ENCODE results near the gene GUCY2C.
"Not testable (repeated sequence)": the region's sequence is repeated elsewhere in the genome, so short reads cannot be mapped to it uniquely, and the experiment has no call there.

Gene GUCY2C

DNA sequence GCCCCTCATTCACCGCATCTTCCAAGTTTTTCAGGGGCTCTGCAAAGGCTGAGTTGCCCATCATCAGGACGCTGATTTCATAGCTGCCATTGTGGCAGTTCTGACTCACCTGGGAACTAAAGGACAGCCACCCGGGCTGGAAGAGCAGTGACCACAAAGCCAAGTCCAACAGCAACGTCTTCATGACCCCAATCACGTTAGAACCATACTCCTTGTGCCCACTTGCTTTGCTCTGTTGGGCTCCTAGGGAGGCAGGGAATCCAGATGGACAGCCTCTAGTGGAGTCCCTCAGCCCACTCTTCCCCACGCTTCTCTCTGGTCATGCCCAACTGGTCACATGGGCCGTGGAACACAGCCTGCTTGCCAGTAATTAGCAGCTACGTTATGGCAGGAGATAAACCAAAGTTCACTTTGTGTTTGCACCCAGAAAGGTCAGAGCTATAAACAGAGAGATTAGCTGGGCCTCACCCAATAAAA, at the start of gene GUCY2C:
GUCY2C (minus strand) TSS at position 335 of the 477 bp plus-strand sequence; CDS start at position 184, 151 bp downstream.
- no peak for DNase-seq (ENCODE audit: low read depth in 2 of 2)

DNA sequence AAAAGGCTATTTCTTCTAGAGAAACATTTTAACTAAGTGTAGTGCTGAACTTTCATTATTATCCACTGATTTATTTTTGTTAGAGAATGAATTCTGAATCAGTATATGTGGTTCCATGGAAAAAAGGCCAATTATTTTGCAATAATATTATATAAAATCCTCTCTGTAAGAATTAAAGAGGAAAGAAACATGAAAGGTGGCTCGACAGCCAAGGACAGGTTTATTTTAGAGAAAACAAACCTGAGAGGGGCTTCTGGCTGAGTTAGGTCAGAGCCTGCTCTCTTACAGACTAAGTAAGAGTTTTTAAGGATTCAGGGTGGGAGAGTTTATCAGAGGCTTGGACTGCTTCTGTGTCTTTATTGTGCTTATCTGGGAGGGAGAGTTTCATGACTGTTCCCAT, 46.7 kb upstream of the GUCY2C start:
- DNase-seq (ENCODE audit: low read depth in 2 of 2), result no peak

DNA sequence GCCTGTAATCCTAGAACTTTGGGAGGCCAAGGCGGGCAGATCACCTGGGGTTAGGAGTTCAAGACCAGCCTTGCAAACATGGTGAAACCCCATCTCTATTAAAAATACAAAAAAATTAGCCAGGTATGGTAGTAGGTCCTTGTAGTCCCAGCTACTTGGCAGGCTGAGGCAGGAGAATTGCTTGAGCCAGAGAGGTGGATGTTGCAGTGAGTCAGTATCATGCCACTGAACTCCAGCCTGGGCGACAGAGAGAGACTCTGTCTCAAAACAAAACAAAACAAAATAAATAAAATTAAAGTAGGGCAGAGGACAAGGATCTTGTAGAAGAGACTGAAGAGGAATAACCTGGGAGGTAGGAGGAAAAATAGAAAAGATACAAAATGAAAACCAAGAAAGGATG, 45.5 kb upstream of the GUCY2C start:
- DNase-seq (ENCODE audit: low read depth in 2 of 2), result no peak

DNA sequence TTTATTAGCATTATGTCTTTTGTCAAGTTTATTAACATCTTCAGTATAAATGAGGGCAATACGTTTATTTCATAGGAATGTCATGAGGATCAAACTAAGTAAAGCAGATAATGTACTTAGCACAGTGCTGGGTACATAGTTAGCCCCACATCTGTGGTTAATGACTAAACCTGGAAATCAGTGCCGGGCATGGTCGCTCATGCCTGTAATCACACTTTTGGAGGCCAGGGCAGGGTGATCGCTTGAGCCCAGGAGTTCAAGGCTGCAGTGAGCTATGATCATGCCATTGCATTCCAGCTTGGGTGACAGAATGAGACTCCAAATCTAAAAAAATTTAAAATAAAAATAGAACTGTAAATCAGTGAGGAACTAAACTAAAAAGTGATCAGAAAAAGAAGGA, 44.8 kb upstream of the GUCY2C start:
- no peak for DNase-seq (ENCODE audit: low read depth in 2 of 2)

DNA sequence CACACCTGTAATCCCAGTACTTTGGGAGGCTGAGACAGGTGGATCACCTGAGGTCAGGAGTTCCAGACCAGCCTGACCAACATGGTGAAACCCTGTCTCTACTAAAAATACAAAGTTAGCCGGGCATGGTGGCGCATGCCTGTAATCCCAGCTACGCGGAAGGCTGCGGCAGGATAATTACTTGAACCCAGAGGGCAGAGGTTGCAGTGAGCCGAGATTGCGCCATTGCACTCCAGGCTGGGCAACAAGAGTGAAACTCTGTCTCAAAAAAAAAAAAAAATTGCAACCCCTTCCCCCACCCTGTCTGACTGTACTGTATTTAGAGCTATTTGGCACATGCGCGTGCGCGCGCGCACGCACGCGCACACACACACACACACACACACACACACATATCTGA, 40.0 kb upstream of the GUCY2C start:
- DNase-seq (ENCODE audit: low read depth in 2 of 2), result not testable (repeated sequence)

DNA sequence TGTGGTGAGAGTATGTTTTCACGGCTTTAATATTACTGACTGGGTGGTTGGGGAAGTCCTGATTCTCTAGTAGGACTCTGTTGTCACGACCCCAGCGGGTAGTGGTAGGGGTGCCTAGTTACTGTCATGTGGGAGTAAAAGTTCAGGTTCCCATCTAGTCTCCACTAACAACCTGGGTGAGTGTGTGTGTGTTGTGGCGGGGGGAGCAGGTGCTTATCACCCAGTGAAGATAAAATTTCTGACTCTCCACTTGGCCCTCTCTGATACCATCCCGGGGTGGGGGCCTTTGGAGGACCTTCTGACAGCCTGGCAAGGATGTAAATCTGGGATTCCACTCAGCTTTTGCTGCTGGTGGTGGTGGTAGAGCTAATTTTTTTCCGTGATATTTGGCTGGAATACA, 35.4 kb upstream of the GUCY2C start:
- DNase-seq (ENCODE audit: low read depth in 2 of 2), result no peak

DNA sequence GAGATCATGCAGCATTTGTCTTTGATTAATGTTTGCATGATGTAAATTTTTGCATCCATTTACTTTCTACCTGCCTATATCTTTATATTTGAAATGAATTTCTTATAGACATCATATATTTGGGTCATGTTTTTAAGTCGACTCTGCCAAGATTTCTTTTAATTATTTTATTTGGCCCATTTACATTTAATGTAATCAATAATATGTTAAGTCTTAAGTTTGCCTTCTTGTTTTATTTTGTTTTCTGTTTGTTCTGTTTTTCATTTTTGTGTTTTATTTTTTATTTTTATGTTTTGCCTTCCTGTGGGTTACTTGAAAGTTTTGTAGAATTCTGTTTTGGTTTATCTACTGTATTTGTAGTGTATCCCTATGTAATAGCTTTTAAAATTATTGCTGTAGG, 33.2 kb upstream of the GUCY2C start:
- DNase-seq (ENCODE audit: low read depth in 2 of 2), result no peak

DNA sequence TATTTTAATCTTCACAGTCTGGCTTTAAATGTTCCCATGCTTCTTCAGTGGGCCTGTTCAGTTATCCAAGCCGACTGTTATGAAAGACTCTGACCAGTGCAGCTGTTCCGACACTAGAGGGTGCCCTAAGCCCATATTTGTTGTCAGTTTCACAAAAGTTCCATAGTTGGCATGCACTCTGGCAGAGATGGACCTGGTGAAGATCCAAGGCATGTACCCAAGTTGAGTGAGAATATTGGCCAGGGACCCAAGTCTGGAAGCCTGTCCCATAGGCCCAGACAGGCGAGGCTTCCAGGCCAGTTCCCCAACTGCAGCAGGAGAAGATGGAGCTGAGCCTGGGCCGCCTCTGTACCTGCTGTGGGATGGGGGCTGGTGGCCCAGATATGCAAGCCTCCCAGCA, 27.4 kb upstream of the GUCY2C start:
- DNase-seq (ENCODE audit: low read depth in 2 of 2), result peak; percentile 13 to 22

DNA sequence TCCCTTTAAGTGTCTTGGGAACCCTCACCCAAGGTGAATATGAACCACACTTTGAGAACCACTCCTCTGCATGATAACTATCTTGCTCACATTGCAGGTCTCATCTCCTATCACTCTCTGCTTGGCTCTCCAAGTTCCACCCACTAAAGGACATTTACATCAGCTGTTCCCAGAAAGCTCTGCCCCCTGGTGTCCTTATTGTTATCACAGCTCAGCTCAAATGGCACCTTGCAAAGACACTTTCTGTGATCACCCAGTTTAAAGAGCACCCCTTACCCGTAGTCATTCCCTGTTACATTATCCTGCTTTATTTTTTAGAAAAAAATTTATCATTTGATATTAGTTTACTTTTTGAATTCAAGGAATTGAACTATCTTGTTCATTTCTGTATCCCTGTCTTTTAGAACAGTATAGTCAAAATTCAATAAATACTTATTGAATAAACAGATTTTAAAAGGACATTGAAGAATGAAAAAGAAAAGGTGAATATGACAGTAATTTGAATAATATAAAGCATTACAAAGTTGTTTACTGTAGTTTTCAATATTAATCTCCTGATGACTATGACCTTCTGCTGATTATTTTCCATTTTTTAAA, 20.5 kb upstream of the GUCY2C start:
- DNase-seq (ENCODE audit: low read depth in 2 of 2), result peak; percentile 13 to 14

DNA sequence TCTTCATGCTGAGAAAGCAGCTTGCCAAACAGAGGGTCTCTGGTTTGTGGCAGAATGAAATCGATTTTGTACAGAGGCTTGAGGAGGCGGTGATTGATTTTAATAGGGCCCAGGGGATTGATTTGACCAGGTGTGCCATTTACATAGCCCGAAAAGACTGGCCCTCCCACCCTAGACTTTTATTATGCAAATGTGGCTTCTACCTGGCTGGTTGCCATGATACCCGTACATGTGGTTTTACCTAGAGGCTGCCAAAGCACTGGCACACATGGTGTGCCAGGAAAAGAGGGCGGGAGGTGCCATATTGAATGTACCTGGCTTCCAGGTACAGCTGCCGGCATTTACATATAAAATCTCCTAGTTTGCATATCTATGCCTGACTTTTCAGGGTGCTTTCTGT, 18.0 kb upstream of the GUCY2C start:
- no peak for DNase-seq (ENCODE audit: low read depth in 2 of 2)

DNA sequence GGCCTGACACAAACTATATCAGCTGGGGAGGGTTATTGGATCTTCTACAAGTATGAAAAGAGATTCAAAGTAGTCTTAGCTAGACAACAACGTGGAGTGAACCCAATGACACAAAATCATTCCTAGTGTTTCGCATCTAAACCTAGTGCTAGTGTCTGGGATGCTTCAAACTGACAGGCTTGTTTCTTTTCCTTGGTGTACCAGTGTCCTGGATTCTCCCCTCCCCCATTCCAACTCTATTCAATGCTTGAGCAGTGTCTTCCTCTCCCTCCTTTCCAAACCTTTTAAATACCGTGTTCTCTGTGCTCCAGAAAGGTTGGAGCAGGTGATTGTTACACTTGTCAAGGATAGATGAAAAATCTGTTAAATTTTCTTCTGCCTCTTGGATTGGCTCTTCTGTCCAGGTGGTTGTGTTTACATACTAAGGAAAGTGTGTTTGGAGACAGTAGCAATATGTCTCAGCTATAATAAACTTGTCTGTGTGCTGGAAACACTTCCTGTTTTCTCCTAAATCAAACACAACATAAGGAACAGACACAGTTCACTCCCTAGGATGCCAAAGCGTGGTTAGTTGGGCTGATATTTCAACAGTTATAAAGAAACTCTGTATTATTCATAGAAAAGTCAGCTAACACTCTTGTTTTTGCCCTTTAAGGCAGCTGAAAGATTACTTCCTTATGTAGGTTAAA, 14.4 kb upstream of the GUCY2C start:
- DNase-seq (ENCODE audit: low read depth in 2 of 2), result no peak

DNA sequence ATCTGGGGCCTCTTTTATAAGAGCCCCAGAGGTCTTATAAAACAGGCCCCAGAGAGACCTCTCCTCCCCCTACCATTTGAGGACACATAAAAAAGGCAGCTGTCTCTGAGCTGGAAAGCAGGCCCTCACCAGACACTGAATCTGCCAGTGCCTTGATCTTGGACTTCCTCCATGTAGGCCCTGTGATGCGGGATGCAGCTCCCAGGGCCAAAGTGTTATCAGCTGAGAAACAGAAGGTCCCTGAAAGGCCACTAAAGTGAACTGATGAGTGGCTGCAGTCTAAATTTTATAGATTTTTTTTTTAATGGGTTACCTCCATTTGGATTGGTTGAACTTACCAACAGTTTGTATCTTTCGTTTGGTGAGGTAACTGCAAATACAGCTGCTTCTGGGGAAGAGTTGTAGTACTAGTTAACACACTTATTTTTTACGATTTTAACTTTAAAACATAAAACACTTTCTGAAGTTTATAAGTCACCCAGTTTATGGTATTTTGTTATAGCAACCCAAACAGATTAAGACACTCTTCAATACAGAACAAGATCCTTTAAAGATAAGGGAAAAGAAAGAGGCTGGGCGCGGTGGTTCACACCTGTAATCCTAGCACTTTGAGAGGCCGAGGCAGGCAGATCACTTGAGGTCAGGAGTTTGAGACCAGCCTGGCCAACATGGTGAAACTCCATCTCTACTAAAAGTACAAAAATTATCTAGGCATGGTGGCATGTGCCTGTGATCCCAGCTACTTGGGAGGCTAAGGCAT, 5.6 kb upstream of the GUCY2C start:
- DNase-seq (ENCODE audit: low read depth in 2 of 2), result no peak

DNA sequence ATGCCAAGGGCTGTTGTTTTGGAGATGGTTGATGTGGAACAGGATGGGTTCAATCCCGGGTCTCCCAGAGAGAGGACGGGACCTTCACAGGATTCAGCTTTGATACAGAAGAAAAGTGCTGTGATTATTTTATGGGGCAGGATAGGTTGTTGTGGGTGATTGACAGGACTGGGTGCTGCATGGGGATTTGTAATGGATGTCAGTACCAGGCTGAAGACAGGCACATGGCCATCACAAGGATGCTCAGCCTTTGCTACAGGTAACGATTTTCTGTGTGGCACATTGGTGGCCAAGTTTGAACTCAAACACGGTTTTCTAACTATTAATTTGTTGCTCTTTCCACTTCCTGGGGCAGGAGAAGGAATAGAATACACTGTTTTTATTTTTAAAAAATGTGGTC, 4.5 kb upstream of the GUCY2C start:
- no peak for DNase-seq (ENCODE audit: low read depth in 2 of 2)

DNA sequence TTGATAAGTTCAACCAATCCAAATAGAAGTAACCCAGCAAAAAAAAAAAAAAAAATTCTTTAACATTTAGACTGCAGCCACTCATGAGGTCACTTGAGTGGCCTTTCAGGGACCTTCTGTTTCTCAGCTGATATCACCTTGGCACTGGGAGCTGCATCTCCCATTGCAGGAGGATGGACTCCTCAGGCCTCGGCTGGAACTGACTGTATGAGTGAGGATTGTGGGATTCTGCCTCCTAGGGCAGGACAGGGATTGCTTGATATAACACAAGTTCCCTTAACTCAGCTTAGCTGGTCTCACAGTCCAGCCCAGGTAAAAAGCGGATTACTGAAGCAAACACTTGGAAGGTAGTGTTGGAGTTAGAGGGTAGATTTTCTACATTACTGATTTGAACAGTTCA, 3.5 kb upstream of the GUCY2C start:
- DNase-seq (ENCODE audit: low read depth in 2 of 2), result no peak

DNA sequence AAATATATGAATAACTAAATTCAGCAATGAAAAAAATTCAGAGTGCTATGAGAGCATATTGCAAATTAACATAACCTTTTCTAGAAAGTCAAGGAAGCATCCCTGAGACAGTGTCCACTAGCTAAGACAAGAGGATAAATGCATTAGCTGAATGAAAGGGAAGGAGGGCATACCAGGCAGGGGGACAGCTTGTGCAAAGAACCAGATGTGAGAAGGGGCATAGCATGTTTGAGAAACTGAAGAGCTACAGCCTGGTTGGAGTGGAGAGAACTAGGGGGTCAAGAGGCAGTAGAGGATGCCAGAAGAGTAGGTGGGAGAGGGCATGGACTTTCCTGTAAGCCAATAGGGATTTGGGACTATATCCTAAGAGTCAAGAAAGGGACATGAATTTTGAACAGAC, 2.2 kb upstream of the GUCY2C start:
- no peak for DNase-seq (ENCODE audit: low read depth in 2 of 2)

DNA sequence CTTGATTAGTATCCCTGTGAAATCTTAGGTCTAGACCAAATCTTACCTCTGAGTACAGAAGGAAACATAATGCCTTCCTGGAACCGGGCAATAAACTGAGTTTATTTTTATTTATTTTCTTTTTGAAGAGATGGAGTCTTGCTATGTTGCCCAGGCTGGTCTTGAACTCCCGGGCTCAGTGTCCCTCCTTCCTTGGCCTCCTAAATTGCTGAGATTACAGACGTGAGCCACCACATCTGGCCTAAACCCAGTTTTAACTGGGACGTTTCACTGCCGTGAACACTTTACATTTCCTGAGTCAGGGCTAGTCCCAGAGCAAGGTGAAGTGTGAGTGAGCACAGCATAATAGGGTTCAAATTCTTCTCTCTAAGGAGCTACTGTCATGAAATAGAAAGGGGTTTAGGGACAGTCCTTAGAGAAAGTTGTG, 671 bp downstream of the GUCY2C start:
- no peak for DNase-seq (ENCODE audit: low read depth in 2 of 2)

DNA sequence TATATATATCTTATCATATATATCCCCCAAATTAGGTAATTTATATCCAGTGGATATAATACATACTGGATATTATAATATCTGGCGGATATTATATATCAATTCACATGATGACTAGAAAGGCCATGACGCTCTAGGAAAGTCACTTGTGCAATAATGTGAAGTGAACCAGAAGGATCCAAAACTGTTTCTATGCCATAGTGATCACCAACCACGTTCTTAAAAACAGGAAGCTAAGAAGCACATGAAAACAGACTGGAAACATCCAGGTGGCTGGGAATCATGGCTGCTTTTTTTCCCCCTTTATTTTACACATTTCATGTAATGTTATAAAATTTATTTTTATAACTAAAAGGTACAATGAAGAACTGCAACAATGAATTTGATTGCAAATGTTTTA, 1.4 kb downstream of the GUCY2C start:
- DNase-seq (ENCODE audit: low read depth in 2 of 2), result no peak

DNA sequence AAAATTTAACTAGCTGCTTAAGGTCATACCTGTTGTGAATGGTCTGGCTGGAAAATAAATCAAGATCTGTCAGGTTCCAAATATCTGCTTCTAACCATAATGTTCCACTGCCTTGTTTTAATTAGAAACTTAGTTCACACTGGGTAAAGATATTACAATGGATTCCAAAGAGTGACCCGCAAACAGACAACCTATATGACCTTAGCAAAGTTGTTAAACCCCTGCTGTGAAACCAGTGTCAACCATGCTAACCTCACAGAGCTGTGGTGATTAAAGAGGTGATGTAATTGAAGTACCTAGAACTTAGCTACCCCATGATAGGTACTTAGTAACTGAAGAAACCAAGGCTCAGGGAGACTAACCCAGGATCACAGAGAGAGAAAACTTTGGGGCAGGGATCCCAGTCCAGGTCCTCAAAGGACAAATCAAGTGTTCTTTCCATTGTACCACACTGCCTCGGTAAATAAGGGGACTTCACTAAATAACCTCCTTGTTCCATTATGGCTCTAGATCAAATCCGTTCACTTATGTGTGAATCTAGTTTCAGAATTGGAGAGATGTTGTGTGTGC, 2.2 kb downstream of the GUCY2C start:
- DNase-seq (ENCODE audit: low read depth in 2 of 2), result no peak

DNA sequence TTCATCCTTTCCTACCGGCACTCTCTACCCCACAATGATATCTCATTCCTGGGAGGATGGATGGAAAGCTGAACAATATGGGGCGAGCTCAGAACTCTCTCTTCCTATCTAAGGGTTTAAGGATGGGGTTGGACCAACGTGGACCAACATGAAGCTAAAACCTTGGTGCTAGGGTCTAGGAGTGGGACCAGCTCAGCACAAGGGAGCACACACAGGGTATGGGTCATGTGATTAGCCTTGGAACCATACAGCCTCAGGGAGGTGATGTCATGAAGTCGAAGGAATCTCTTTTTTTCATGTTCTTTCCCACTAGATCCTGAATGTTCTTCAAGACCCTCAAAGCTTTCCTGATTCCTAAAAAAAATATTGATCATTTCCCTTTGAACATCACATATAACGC, 3.3 kb downstream of the GUCY2C start:
- DNase-seq (ENCODE audit: low read depth in 2 of 2), result no peak

DNA sequence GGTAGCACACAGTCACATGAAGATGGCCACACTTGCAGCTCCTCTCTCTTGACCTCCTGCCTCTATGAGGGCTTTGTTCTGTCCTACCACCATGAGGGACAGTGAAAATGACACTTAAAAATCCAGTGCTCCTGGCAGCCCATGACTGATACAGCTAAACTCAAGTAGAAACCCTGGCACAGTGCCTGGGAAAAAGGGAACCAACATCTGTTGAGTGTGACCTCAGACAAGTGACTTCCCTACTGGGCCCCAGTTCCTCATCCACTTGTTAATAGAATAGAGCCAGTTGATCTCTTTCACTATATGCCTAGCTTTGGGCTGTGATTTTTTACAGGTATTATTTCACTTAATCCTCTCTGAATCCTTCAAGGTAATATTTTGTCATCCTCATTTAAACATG, 4.8 kb downstream of the GUCY2C start:
- no peak for DNase-seq (ENCODE audit: low read depth in 2 of 2)

DNA sequence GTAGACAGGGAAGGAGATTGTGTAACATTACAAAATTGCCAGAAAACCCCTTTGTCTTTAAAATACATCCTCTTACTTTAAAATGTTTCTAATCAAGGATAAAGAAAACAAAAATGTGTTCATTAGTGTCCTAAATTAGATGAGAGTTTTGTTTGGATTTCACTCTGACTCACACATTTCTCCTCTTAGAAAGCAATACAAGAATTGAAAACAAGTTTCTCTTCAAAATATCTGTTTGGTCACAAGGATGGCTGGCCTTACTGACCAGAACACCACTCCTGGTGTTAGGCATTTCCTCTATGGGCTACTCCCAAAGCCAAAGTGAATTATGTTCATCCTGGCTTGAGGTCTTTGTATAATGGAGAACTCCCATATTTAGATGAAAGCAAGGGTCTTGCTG, 6.4 kb downstream of the GUCY2C start:
- no peak for DNase-seq (ENCODE audit: low read depth in 2 of 2)

DNA sequence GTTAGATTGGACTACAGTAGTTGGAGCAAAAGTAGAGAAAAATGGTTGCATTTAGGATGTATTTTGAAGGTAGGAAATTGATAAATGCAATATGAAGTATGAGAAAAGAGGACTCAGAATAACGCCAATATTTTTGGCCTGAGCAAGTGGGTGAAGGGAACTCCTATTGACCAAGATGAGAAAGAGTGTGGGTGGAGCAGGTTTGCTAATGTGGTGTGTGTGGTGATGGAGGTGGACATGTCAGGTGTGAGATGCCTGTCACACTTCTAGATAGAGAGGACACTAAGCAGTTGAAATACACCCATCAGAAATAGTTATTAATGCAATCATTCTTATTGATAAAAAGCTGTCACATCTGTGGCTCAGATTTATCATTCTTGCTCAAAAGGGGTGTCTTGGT, 7.3 kb downstream of the GUCY2C start:
- DNase-seq (ENCODE audit: low read depth in 2 of 2), result no peak

DNA sequence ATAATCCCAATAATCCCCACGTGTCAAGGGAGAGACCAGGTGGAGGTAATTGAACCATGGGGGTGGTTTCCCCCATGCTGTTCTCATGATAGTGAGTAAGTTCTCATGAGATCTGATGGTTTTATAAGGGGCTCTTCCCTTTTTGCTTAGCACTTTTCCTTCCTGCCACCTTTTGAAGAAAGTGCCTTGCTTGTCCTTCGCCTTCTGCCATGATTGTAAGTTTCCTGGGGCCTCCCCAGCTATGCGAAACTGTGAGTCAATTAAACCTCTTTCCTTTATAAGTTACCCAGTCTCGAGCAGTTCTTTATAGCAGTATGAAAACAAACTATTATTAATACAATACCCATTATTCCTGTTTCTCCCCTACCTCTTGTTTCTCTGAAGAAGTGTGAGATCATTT, 14.2 kb downstream of the GUCY2C start:
- DNase-seq (ENCODE audit: low read depth in 2 of 2), result not testable (repeated sequence)
